ENCODE results near the gene WRAP73. TPM values are rescaled to one million over a fixed set of nuclear protein-coding genes. Genes with fewer than 3 reads are reported as not detected.

The WRAP73 gene
- total and polyA plus RNA-seq, 2 experiments from 2014 or later = 22.6 to 43.3 TPM

- TF ChIP-seq ZNF462 (CRISPR knock-in tag; IDR thresholded peaks at IDR 0.05) (no peak), JUNB (IDR thresholded peaks at IDR 0.05; ENCODE audit: unreplicated experiment) (no peak), ZNF331 (CRISPR knock-in tag; IDR thresholded peaks at IDR 0.05; ENCODE audit: low read depth) (no peak), ETS1 (IDR thresholded peaks at IDR 0.05) (no peak)
Observed at GRCh38 chr1:3609016-3609768, 40.7 kb downstream of the WRAP73 start (continued).

GRCh38 chr1:3608154-3608553 is 41.7 kb downstream of the WRAP73 start:
- Histone ChIP-seq H2AFZ (no peak overlapping the region), H4K20me1 (replicated peaks; ENCODE audit: insufficient read depth) (no peaks in the 10 kb centered on the region; the same call in 1 of the 2 replicates), H3K79me2 (replicated peaks; ENCODE audit: insufficient read depth) (0 out of 2 replicates have a peak, but pooled peaks cover 15% of the 10 kb centered on the region), H3K36me3 (ENCODE audit: insufficient read depth) (no peaks in the 10 kb centered on the region), H3K4me3 (no peak overlapping the region), H3F3A (replicated peaks; ENCODE audit: low read depth) (no peaks in the 10 kb centered on the region), H3K27ac (ENCODE audit: low read depth) (no peak overlapping the region), H3K4me2 (no peak overlapping the region), H3K4me1 (ENCODE audit: insufficient read depth) (peaks cover 5% of the 10 kb centered on the region; the same call in 1 of the 2 replicates), H3K27me3 (ENCODE audit: insufficient read depth) (peaks cover 13% of the 10 kb centered on the region), H3K9me2 (ENCODE audit: insufficient read depth) (no peaks in the 10 kb centered on the region)
- Mint-ChIP-seq H3K27ac (no peak overlapping the region), H3K4me1 (peaks cover 20% of the 10 kb centered on the region), H3K36me3 (ENCODE audit: low read depth) (no peaks in the 10 kb centered on the region), H3K27me3 (ENCODE audit: insufficient read depth, low read depth, poor library complexity) (peaks cover 21% of the 10 kb centered on the region), H3K4me3 (no peak overlapping the region), H3K9me3 (no peaks in the 10 kb centered on the region)
- ATAC-seq (no peak), DNase-seq (ENCODE audit: low spot score) (no peak)
- TF ChIP-seq EZH2phosphoT487 (IDR thresholded peaks at IDR 0.05; ENCODE audit: unreplicated experiment) = no peak
- no peak for TF ChIP-seq POLR2AphosphoS5 (IDR thresholded peaks at IDR 0.05; ENCODE audit: low read depth)
- TF ChIP-seq NANOG (IDR thresholded peaks at IDR 0.05; ENCODE audit: borderline replicate concordance) = no peak
- no peak for TF ChIP-seq ZNF462 (CRISPR knock-in tag; IDR thresholded peaks at IDR 0.05)

Measured in GM23338 (cell line).